GM18502 (cell line): ENCODE results near the gene KLRC4.
A peak's percentile ranks its signal among the peaks of the same experiment; 100 is the strongest.
"Not testable (repeated sequence)": the region's sequence is repeated elsewhere in the genome, so short reads cannot be mapped to it uniquely, and the experiment has no call there.

Experiments
- ATAC-seq: cut with Tn5 transposase; IDR thresholded peaks from one replicate; pipeline ENCODE4 v1.9.1; 2021; ENCODE audit warnings: mild to moderate bottlenecking; ENCODE audit not compliant: unreplicated experiment, poor library complexity

KLRC4 gene

GRCh38 chr12:10398168-10398567 is 11.4 kb downstream of the KLRC4 start:
- ATAC-seq = no peak

- no peak for ATAC-seq
These were observed 12.3 kb downstream of the KLRC4 start for GRCh38 chr12:10397296-10397695.

GRCh38 chr12:10396176-10396575 is 13.4 kb downstream of the KLRC4 start:
- ATAC-seq = not testable (repeated sequence)

GRCh38 chr12:10395390-10395998 is 14.1 kb downstream of the KLRC4 start:
- ATAC-seq = peak; percentile 94

GRCh38 chr12:10394531-10395152 is 14.9 kb downstream of the KLRC4 start:
- ATAC-seq = not testable (repeated sequence)

GRCh38 chr12:10393291-10393690 is 16.3 kb downstream of the KLRC4 start:
- ATAC-seq = no peak

GRCh38 chr12:10392394-10392930 is 17.1 kb downstream of the KLRC4 start:
- ATAC-seq = peak; percentile 51

- ATAC-seq = not testable (repeated sequence)
These were observed 18.6 kb downstream of the KLRC4 start for GRCh38 chr12:10390991-10391390.

- no peak for ATAC-seq
These were observed 19.7 kb downstream of the KLRC4 start, which contains the start of gene KLRK1 for GRCh38 chr12:10389904-10390303. KLRK1 (minus strand) TSS chr12:10390041; CDS start chr12:10388810, 1,231 bp downstream.

GRCh38 chr12:10388624-10389413 is 20.7 kb downstream of the KLRC4 start:
- no peak for ATAC-seq

GRCh38 chr12:10387498-10387897 is 22.1 kb downstream of the KLRC4 start:
- ATAC-seq = not testable (repeated sequence)

GRCh38 chr12:10386857-10387256 is 22.7 kb downstream of the KLRC4 start:
- no peak for ATAC-seq

GRCh38 chr12:10385166-10385613 is 24.4 kb downstream of the KLRC4 start:
- ATAC-seq = no peak

- no peak for ATAC-seq
These were observed 25.4 kb downstream of the KLRC4 start for GRCh38 chr12:10384191-10384590.

- ATAC-seq = no peak
These were observed 27.5 kb downstream of the KLRC4 start for GRCh38 chr12:10381928-10382628.

- not testable (repeated sequence) for ATAC-seq
These were observed 30.8 kb downstream of the KLRC4 start for GRCh38 chr12:10378737-10379136.

- ATAC-seq = no peak
These were observed 34.9 kb downstream of the KLRC4 start for GRCh38 chr12:10374624-10375018.

GRCh38 chr12:10372559-10372958 is 37.0 kb downstream of the KLRC4 start:
- ATAC-seq = no peak

- ATAC-seq = not testable (repeated sequence)
These were observed 37.5 kb downstream of the KLRC4 start for GRCh38 chr12:10371893-10372535.
